A549 treated with RU486 at 1 μM for 4 hours (cell line): ENCODE measurements around the gene HLX. TPM values are rescaled to one million over a fixed set of nuclear protein-coding genes. Genes with fewer than 3 reads are reported as not detected.

Experiments
- total RNA-seq: library from RNA; stranded (reverse); fragments of 200-300 nt; extraction: Qiagen RNA extraction; gene quantifications from 5 replicates; pipeline ENCODE4 v1.2.3, GENCODE V29; 2022; ENCODE audit warnings: low read depth

The HLX gene
- total RNA-seq = 5.1 to 5.7 TPM (median 5.5 TPM) in 5 replicates

GRCh38 chr1:220879076-220879508, at the start of gene HLX:
HLX (plus strand) TSS chr1:220879443; CDS start chr1:220879858, 415 bp downstream.

Other genes starting within 250 kb of the HLX start
- gene C1orf115, start 189.1 kb upstream of the HLX start, total RNA-seq = 4.7 to 5.8 TPM (median 5.2 TPM) in 5 replicates
- gene MTARC2, start 131.1 kb upstream of the HLX start, total RNA-seq = 10.3 to 13.0 TPM (median 10.8 TPM) in 5 replicates
- gene MTARC1, start 92.5 kb upstream of the HLX start, total RNA-seq = 11.3 to 13.1 TPM (median 12.3 TPM) in 5 replicates